HG03066 (cell line): ENCODE results near the gene PITPNC1.
"Not testable (repeated sequence)": the region's sequence is repeated elsewhere in the genome, so short reads cannot be mapped to it uniquely, and the experiment has no call there.

Source experiments
- ATAC-seq: cut with Tn5 transposase; IDR thresholded peaks from one replicate; pipeline ENCODE4 v1.9.1; 2021; ENCODE audit warnings: low read depth; ENCODE audit not compliant: unreplicated experiment

The PITPNC1 gene

GRCh38 chr17:67479148-67479547 is 102.1 kb downstream of the PITPNC1 start:
- ATAC-seq = no peak

- not testable (repeated sequence) for ATAC-seq
Observed at GRCh38 chr17:67480959-67481358, 103.9 kb downstream of the PITPNC1 start.

DNA sequence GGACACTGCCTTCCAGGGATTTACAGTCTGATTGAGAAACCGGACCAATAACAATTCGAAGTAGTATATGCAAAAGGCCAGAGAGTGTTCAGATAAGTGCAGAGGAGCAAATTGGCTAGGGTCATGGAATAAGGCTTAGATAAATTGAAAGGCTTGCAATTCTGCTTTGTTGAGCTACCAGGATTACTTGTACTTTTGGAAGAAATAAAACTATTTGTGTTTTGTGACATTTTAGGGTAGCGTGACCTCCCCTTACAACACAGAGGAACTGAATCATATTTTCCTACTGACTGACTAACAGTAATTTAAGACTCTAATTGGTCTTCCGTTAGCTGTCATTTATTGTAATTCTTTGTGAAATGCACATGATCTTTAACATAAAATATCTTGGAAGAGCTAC is 104.7 kb downstream of the PITPNC1 start:
- no peak for ATAC-seq

DNA sequence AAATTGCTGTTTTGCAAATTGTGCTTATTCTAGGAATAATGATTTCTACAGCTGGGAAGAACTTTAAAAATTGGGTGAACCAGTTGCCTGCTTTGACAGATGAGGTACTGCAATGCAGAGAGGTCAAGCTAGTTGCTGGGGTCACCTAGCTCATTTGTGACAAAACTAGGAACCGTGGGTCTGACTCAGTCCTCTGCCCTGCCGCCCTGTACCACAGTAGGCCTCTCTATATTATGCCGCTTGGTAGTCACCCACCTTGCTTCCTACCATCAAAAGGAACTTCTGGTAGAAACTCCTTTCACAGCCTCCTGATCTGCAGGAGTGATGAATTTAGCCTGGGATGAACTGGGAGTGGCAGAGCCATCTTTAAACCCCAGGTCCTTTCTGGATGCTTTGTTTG is 105.7 kb downstream of the PITPNC1 start:
- ATAC-seq = no peak

- ATAC-seq = no peak
Observed at GRCh38 chr17:67484261-67484660, 107.2 kb downstream of the PITPNC1 start.

DNA sequence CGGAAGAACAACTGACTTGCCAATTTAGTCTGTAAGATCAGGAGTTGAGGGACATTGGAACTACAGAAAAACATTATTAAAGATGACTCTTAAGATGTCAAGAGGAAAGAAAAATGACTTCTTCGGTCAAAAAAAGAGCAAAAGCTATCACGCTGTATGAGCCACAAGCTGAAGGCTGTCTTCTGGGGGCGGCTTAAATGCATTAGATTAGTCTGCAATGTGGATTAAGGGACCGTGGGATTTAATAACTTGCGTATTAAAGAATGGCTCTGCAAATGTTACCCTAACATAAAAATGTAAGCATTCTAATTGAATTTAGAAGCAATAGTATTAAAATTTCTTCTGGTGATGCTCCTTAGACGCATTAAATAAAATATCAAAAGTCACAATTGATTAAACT is 108.6 kb downstream of the PITPNC1 start:
- no peak for ATAC-seq

DNA sequence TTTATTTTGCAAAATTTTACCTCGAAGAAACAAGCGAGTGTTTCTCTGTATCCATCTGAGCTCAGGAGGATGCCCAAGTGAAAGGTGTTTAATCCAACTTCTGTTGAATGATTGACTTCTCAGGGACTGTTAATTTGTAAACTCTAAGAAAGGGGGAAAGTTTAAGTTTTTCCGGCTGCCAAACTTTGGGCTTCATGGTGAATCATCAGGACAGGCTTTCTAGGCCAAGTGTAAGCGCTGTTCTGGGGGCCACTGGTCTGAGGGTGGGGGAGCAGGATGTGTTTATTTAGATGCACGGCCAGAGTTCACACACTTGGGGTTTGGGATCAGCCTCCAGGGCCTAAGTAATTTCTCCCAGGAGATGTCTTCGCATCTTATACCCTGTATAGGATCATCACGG is 110.4 kb downstream of the PITPNC1 start:
- no peak for ATAC-seq

DNA sequence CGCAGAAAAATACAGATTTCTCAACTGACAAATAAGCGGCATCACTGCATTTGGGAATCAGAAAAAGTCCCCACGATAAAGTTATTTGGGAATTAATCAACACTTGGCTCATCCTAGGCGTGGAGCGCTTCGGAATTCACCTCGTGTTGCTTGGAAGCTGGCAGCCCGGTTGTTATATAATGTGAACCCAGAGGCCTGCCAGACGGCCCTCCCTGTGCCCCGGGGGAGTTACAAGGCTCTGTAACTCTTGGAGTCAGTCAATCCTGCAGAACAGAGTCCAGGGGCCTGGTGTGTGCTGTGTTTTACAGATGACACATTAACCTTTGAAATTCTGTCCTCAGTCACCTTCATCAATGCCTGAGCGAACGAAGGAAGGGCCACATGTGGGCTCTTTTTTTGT is 111.1 kb downstream of the PITPNC1 start:
- ATAC-seq = no peak

DNA sequence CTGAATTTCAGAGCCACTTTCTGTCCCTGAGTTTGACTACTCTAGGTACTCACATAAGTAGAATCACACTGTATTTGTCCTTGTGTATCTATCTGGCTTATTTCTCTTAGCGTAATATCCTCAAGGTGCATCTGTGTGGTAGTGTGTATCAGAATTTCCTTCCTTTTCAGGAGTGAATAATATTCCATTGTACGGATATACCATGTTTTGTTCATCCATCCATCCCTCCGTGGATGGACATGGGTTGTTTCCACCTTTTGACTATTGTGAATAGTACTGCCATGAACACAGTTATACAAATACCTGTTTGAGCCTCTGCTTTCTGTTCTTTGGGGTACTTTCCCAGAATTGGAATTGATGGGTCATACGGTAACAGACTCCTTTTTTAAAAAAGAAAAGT is 111.7 kb downstream of the PITPNC1 start:
- no peak for ATAC-seq

- no peak for ATAC-seq
Observed at GRCh38 chr17:67489273-67489672, 112.2 kb downstream of the PITPNC1 start.

- ATAC-seq = no peak
Observed at GRCh38 chr17:67490471-67490870, 113.4 kb downstream of the PITPNC1 start.

DNA sequence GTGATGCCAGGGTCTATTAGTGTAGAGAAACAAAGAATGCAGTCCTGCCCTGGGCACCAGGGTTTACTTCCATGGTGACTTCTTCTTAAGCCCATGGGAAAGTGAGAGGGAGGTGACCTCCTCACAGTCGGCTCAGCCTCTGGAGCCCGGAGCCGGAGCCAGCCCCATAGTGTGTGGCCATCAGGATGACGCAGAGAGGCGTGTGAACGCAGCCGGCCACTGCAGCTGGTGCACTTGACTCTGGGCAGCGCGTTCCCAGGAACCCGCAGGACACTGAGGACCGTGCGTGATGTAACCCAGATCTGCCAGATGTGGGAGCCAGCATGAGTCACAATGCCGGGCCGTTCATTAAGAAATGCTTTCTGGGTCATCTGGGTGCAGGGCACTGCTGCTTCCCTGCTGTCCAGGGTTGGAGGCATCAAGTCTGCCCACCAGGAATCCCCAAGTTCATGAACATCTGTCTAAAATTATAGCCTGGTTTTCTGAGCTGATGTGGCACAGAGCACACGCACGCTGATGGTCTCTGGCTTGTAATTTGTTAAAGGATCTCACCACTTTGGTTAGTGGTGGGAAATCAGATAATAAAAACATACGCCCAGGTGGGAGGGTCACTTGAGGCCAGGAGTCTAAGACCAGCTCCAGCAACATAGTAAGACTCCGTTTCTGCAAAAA is 114.1 kb downstream of the PITPNC1 start:
- ATAC-seq = no peak

GRCh38 chr17:67491681-67492024 is 114.6 kb downstream of the PITPNC1 start:
- ATAC-seq = no peak

DNA sequence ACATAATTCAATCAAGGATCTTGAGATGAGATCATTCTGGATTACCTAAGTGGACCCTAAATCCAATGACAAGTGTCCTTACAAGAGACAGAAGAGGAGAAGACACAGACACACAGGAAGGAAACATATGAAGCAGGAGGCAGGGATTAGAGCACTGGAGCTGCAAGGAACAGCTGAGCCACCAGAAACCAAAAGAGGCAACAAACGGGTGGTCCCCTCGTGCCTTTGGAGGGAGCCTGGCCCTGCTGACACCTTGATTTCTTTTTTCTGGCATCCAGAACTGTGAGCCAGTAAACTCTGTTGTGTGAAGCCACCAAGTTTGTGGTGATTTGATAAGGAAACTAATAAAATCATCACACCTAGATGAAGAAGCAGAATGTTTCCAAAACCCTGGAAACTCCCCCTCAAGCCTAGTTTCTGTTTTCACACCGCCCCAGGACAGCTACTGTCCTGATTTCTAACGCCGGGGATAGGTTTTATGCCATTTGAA is 115.2 kb downstream of the PITPNC1 start:
- no peak for ATAC-seq

- no peak for ATAC-seq
Observed at GRCh38 chr17:67492824-67493517, 115.9 kb downstream of the PITPNC1 start.

DNA sequence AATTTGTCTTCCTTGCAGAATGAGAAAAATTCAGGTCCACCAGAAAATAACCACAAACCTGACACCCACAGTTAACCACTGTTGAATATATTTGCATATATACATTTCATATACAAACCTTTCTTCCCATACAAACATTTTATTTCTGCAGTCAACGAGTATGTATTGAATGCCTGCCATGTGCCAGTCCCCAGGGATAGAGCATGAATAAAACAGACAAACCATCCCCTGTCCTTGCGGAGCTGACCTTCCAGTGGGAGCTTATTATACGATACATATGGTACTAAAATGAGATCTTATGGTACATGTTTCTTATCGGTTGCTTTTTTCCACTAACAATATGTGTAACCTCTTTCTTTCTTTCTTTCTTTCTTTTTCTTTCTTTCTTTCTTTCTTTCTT is 116.7 kb downstream of the PITPNC1 start:
- ATAC-seq = no peak

GRCh38 chr17:67495534-67495933 is 118.5 kb downstream of the PITPNC1 start:
- not testable (repeated sequence) for ATAC-seq

DNA sequence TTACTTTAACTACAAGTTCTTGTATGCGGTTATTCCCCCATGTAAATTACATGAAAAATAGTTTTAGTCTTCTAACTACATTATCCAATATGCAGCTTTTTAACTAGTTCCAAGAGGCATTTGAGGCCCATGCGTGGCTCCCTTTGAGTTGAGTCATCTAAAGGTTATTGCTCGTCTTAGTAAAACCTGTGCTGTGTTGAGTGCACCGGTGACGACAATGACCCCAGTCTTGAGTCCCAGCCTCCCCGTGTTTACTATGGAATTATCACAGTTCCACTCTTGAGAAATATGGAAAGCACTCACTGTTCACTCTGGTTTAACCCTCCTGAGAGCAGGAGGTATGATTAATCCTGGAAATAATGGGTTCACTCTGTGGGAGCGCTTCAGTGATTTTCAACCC is 119.2 kb downstream of the PITPNC1 start:
- no peak for ATAC-seq

GRCh38 chr17:67499685-67500084 is 122.6 kb downstream of the PITPNC1 start:
- ATAC-seq = no peak

DNA sequence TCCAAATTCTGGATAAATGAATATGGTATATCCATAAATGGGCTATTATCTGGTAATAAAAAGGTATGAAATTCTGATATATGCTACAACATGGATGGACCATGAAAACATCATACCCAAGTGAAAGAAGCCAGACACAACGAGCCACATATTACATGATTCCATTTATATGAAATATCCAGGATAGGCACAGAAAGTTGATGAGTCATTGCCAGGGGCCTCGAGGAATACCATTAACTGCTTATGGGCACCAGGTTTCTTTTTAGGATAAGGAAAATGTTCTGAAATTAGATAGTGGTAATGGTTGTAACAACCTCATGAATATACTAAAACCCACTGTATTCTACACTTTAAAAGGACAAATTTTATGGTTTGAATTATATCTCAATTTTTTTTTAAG is 123.2 kb downstream of the PITPNC1 start:
- ATAC-seq = no peak

- ATAC-seq = no peak
Observed at GRCh38 chr17:67500677-67501300, 123.7 kb downstream of the PITPNC1 start.

DNA sequence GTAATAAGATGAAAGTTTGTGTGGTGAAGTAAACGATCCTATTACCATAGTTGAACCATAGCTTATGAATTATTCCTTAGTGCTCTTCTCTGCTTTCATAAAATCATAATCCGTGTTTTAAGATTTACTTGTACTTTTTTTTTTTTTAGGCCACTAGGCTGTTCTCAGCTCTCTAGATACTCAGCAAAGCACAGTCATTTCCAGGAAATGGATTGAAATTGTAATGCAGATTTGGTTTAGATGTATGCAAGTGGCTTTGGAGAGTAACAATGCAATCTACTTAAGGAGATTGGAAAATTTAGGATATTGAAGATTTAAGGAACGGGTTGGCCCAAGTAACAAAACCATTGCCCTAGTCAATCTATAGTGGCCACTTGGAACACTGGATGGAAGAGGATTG is 125.1 kb downstream of the PITPNC1 start:
- ATAC-seq = no peak
